Measurements from ENCODE around the gene TNFRSF19. TPM values are rescaled to one million over a fixed set of nuclear protein-coding genes. Genes with fewer than 3 reads are reported as not detected.

The TNFRSF19 gene
- total and polyA plus RNA-seq, 2 of the 8 experiments (the other 6 are each of a cell fraction or from before 2014, with no cell fraction given) = 0.50 to 0.95 TPM

DNA sequence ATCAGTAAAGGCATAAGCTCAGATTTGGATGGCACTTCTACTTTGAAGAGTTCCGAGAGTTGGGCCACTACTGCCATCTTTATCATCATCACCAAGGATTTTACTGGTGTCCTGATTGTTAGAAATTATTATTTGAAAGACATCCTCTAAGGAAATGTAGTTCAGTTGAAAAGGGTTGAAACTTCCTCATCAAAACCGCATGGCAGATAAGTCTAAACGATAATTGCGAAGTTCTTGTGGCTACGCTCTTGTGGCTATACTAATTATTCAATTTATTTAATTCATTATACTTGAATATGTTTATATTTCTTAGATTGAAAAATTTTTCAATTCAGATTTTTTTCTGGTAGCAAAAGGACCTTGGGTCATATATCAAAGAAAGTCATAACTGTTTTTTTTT lies 22.4 kb downstream of the TNFRSF19 start:
- H3K4me3 ChIP-seq (ENCODE audit: extremely low read depth in 1 of 4, insufficient read depth in 2 of 4, low read depth in 3 of 4, low read length in 4 of 4) = no peak overlapping the region
- no peak overlapping the region for H2BK120ac ChIP-seq (replicated peaks; ENCODE audit: low read depth, low read length)
- no peak overlapping the region for H4K8ac ChIP-seq (ENCODE audit: extremely low read depth, insufficient read depth, low read length)
- no peak for DNase-seq (ENCODE audit: low read depth in 1 of 2, low spot score in 2 of 2)
- H3K4me2 ChIP-seq (ENCODE audit: insufficient read depth in 1 of 2, low read depth in 2 of 2, low read length in 2 of 2) = no peak overlapping the region
- no peaks in the 10 kb centered on the region for H3K23me2 ChIP-seq (ENCODE audit: low read depth, low read length)
- H3K36me3 ChIP-seq (ENCODE audit: control insufficient read depth in 2 of 4, insufficient read depth in 4 of 4, low read length in 3 of 4) = peaks cover 0 to 4% (median 0%) of the 10 kb centered on the region in 4 experiments; a peak in 2 of 8 replicates
- H3K9ac ChIP-seq (replicated peaks in 1 of 4; ENCODE audit: extremely low read depth in 1 of 4, low read depth in 3 of 4, low read length in 3 of 4) = no peak overlapping the region
- no peak overlapping the region for H2BK5ac ChIP-seq (ENCODE audit: low read depth, low read length)
- no peak overlapping the region for H2BK12ac ChIP-seq (ENCODE audit: low read depth, low read length)
- no peaks in the 10 kb centered on the region for H3K79me2 ChIP-seq (ENCODE audit: control insufficient read depth in 1 of 2, insufficient read depth in 2 of 2, low read length in 2 of 2)
- no peak for FAIRE-seq
- no peak overlapping the region for H3K4ac ChIP-seq (replicated peaks; ENCODE audit: insufficient read length, low read depth, low read length)
- no peak overlapping the region for H2AK5ac ChIP-seq (ENCODE audit: low read depth, low read length)
- H3K79me1 ChIP-seq (ENCODE audit: low read depth, low read length) = no peaks in the 10 kb centered on the region
- no peak overlapping the region for H4K5ac ChIP-seq (ENCODE audit: insufficient read length, low read depth, low read length)
- no peak overlapping the region for H4K91ac ChIP-seq (replicated peaks; ENCODE audit: insufficient read length, low read length)
- no peak overlapping the region for H3K56ac ChIP-seq (replicated peaks; ENCODE audit: insufficient read length, low read depth, low read length)
- ChIA-PET CTCF (ENCODE audit: partially characterized antibody) (interaction anchor here (0.8 to 1.0 kb wide), 2 partner anchors 79 to 297 kb away, joined by 3 to 4 read pairs; partner anchors contain the start of gene MIPEP), POLR2A (ENCODE audit: partially characterized antibody) (no interaction called here)
- no peak overlapping the region for H3K18ac ChIP-seq (ENCODE audit: extremely low read depth, low read length)
- H4K20me1 ChIP-seq (replicated peaks in 1 of 2; ENCODE audit: control insufficient read depth in 1 of 2, insufficient read depth in 2 of 2, low read length in 2 of 2) = no peaks in the 10 kb centered on the region
- H2BK20ac ChIP-seq (ENCODE audit: low read length) = no peak overlapping the region
- H3K27me3 ChIP-seq (replicated peaks in 1 of 4; ENCODE audit: control insufficient read depth in 3 of 4, extremely low read depth in 1 of 4, insufficient read depth in 3 of 4, low read length in 3 of 4) = no peaks in the 10 kb centered on the region
- 92% methylated on average over 5 of the region's 5 CpGs; no CpG with 5 or more reads in 1 of the 2 experiments for WGBS, 2 experiments (ENCODE audit: extremely low coverage in 1 of 2, insufficient coverage in 1 of 2, insufficient read length in 1 of 2, insufficient replicate concordance in 2 of 2, low coverage in 1 of 2, low lambda C conversion rate in 2 of 2, missing lambda C conversion rate in 1 of 2)
- H3K27ac ChIP-seq (ENCODE audit: low read depth, low read length) = no peak overlapping the region
- no peak overlapping the region for H3K23ac ChIP-seq (ENCODE audit: insufficient read length)
- no peak overlapping the region for H2AFZ ChIP-seq (ENCODE audit: low read length)
- peaks cover 5 to 8% of the 10 kb centered on the region in 2 experiments; a peak in 2 of 4 replicates for H3K9me3 ChIP-seq (ENCODE audit: insufficient read depth in 2 of 2, low read depth in 1 of 2, low read length in 1 of 2)
- H3K4me1 ChIP-seq (replicated peaks in 1 of 4; ENCODE audit: control insufficient read depth in 3 of 4, insufficient read depth in 4 of 4, low read length in 3 of 4) = no peaks in the 10 kb centered on the region
- H3K14ac ChIP-seq (ENCODE audit: insufficient read length) = no peak overlapping the region
- no peak overlapping the region for H2BK15ac ChIP-seq (ENCODE audit: low read length)
- no peak for TF ChIP-seq CREB1 (IDR thresholded peaks at IDR 0.05)
- no peak for TF ChIP-seq SRF (IDR thresholded peaks at IDR 0.05; ENCODE audit: low read depth, low read length)
- no peak for TF ChIP-seq SIN3A (conservative IDR thresholded peaks at IDR 0.05 in 1 of 2, IDR thresholded peaks at IDR 0.05 in 1 of 2; ENCODE audit: low read depth in 1 of 2, low read length in 2 of 2)
- TF ChIP-seq POLR2A (IDR thresholded peaks at IDR 0.05; ENCODE audit: control extremely low read depth in 1 of 2, low read depth in 2 of 2, low read length in 2 of 2) = no peak
- TF ChIP-seq, protein P1, sequence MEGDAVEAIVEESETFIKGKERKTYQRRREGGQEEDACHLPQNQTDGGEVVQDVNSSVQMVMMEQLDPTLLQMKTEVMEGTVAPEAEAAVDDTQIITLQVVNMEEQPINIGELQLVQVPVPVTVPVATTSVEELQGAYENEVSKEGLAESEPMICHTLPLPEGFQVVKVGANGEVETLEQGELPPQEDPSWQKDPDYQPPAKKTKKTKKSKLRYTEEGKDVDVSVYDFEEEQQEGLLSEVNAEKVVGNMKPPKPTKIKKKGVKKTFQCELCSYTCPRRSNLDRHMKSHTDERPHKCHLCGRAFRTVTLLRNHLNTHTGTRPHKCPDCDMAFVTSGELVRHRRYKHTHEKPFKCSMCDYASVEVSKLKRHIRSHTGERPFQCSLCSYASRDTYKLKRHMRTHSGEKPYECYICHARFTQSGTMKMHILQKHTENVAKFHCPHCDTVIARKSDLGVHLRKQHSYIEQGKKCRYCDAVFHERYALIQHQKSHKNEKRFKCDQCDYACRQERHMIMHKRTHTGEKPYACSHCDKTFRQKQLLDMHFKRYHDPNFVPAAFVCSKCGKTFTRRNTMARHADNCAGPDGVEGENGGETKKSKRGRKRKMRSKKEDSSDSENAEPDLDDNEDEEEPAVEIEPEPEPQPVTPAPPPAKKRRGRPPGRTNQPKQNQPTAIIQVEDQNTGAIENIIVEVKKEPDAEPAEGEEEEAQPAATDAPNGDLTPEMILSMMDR (IDR thresholded peaks at IDR 0.05; ENCODE audit: control extremely low read depth in 1 of 3, insufficient read depth in 1 of 3, low read depth in 1 of 3, low read length in 3 of 3) = no peak
- TF ChIP-seq EZH2 (IDR thresholded peaks at IDR 0.05; ENCODE audit: low read depth, low read length, severe bottlenecking) = no peak
- TF ChIP-seq POU5F1 (IDR thresholded peaks at IDR 0.05; ENCODE audit: low read depth, low read length) = no peak
- no peak for TF ChIP-seq NANOG (IDR thresholded peaks at IDR 0.05; ENCODE audit: insufficient read depth, low read depth, low read length, poor library complexity, severe bottlenecking)
- no peak for TF ChIP-seq KDM4A (IDR thresholded peaks at IDR 0.05; ENCODE audit: low read depth, low read length, severe bottlenecking)
- no peak for TF ChIP-seq KDM1A (IDR thresholded peaks at IDR 0.05; ENCODE audit: borderline replicate concordance, low read length)
- TF ChIP-seq SP4 (IDR thresholded peaks at IDR 0.05; ENCODE audit: low read length) = no peak
- no peak for TF ChIP-seq BRCA1 (IDR thresholded peaks at IDR 0.05; ENCODE audit: low read depth, low read length)
